ENCODE results near the gene CNIH2. TPM values are rescaled to one million over a fixed set of nuclear protein-coding genes. Genes with fewer than 3 reads are reported as not detected.

CNIH2 gene
- total and polyA plus RNA-seq, 2 of the 13 experiments (the other 11 are each of a cell fraction or from before 2014, with no cell fraction given) = 0.60 to 0.69 TPM

GRCh38 chr11:66268244-66268951, 9.6 kb upstream of the CNIH2 start, which contains the start of gene RAB1B (continued):
- TF ChIP-seq ZNF512 (CRISPR knock-in tag; IDR thresholded peaks at IDR 0.05) = no peak
- no peak; the same call in 1 of the 2 replicates for TF ChIP-seq ELF3 (CRISPR knock-in tag; IDR thresholded peaks at IDR 0.05)
- no peak for TF ChIP-seq AKNA (CRISPR knock-in tag; IDR thresholded peaks at IDR 0.05; ENCODE audit: borderline replicate concordance)
- TF ChIP-seq E2F5 (CRISPR knock-in tag; conservative IDR thresholded peaks at IDR 0.05) = no peak
- TF ChIP-seq ZNF879 (CRISPR knock-in tag; IDR thresholded peaks at IDR 0.05) = no peak
- no peak for TF ChIP-seq PAX8 (CRISPR knock-in tag; IDR thresholded peaks at IDR 0.05; ENCODE audit: borderline replicate concordance)
- no peak for TF ChIP-seq ZNF121 (CRISPR knock-in tag; IDR thresholded peaks at IDR 0.05)
- TF ChIP-seq NAIF1 (CRISPR knock-in tag; IDR thresholded peaks at IDR 0.05; ENCODE audit: borderline replicate concordance) = no peak
- TF ChIP-seq HCFC1 (IDR thresholded peaks at IDR 0.05; ENCODE audit: low read depth, low read length) = peak; percentile 94
- TF ChIP-seq NKX3-1 (CRISPR knock-in tag; IDR thresholded peaks at IDR 0.05) = no peak
- TF ChIP-seq BRD4 (CRISPR knock-in tag; IDR thresholded peaks at IDR 0.05) = no peak
- peak; percentile 55; the same call in 1 of the 3 replicates for TF ChIP-seq MXI1 (IDR thresholded peaks at IDR 0.05; ENCODE audit: borderline replicate concordance, low read depth, low read length)
- no peak for TF ChIP-seq DNMT1 (CRISPR knock-in tag; IDR thresholded peaks at IDR 0.05)
- TF ChIP-seq BCLAF1 (IDR thresholded peaks at IDR 0.05) = no peak
- TF ChIP-seq MTF1 (CRISPR knock-in tag; IDR thresholded peaks at IDR 0.05) = no peak
- TF ChIP-seq ZNF639 (CRISPR knock-in tag; conservative IDR thresholded peaks at IDR 0.05) = no peak
- TF ChIP-seq CEBPB (IDR thresholded peaks at IDR 0.05; ENCODE audit: borderline replicate concordance, low read depth, low read length) = no peak

Measured in HepG2 (cell line).